OCI-M2 (cell line): ENCODE data around the gene FOXD3.
A peak's percentile ranks its signal among the peaks of the same experiment; 100 is the strongest.

Experiments used
- DNase-seq: peaks from one replicate; lab custom pipeline; 2025; ENCODE audit not compliant: unreplicated experiment; lab: John Stamatoyannopoulos, UW

Gene FOXD3

GRCh38 chr1:63359561-63359960, 37.2 kb downstream of the FOXD3 start:
- no peak for DNase-seq

DNA sequence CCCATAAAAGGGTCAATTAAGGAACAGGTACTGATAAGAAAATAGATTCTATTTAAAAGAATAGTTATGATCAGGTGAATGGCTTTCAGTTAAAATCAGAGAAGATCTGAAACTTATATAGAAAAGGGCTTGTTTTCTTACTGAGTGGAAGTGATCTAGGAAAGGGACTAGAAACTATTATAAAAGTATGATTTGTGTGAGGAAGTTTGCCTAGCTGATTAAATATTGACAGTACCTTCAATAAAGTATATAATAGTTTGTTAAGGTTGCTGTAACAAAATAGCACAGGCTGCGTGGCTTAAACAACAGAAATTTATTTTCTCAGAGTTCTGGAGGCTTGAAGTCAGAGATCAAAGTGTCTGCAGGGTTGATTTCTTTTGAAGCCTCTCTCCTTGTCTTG, 39.7 kb downstream of the FOXD3 start:
- DNase-seq, result no peak

DNA sequence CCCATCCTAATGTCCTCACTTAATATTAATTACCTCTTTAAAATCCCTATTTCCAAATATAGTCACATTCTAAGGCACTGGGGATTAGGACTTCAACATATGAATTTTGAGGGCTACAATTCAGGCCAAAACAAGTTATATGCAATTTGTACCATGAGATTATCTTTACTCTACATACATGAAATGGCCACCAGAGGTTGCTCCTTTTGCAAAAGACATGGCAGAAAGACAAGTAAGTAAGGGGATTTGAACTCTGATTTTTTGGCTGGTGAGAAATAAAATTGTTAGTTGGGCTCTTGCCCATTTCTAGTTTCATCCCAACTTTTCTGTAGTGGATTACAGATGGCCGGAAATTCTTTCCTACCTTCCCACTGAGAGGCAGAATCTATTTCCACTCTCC, 40.2 kb downstream of the FOXD3 start:
- no peak for DNase-seq

GRCh38 chr1:63363014-63363413, 40.6 kb downstream of the FOXD3 start:
- DNase-seq, result no peak

DNA sequence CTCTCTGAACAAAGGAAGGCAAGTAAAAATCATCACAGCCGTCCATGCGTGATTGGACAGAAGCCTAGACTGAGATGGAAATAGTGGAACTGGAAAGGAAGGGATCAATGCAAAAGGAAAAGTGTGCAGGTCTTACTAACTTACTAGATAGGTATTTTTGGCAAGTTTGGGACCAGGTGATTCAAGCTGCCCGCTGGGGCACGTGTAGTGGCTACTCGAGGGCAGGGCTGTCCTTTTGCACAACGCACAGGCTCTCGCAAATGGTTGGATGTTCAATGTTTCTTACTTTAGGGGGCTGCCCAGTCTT, 44.5 kb downstream of the FOXD3 start:
- no peak for DNase-seq

DNA sequence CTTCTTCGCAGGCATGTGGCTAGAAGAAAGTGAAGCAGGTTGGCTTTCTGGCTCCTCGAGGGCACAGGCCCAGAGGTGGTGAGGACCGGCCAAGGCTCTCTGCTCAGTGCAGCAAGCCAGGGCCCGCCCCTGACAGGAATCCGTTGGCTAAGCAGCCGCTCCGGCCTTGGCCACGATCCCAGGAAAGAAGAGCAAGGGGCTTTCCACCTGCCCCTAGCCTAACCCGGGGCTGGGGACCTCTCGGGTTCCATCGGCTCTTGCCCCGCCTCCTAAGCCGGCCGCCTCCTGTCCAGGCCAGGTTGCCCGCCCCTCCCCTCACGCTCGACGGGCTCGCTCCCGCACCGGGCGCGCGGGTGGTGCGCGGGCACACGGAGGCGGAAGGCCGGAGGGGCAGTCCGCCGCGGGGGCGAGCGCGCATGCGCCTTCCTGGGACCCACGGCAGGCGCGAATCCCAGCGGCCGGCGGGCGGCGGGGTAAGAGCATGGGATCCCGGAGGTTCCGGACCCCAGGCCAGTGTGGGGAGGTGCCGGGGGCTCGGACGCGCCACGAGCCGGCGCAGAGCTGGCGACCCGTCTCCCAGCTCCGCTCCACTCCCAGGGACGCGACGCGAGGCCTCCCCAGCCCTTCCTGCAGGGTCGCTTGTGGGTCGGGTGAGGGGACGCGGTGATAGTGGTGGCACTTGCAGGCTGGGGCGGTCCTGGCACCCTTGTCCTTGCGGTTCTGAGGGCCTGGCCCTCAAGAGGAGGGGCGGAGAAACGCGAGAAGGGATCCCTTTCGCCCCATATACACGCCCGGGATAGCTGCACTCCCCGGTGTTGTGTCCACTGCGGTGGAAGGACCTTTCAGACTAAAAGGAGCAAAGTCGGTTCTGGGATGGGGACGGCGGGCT, 45.1 kb downstream of the FOXD3 start, which contains the start of gene ALG6:
Gene ALG6, plus strand, starts transcription at position 413 of the 889 bp plus-strand sequence. CDS start 3,351 bp downstream, outside the sequence.
- DNase-seq, result peak; percentile 52

DNA sequence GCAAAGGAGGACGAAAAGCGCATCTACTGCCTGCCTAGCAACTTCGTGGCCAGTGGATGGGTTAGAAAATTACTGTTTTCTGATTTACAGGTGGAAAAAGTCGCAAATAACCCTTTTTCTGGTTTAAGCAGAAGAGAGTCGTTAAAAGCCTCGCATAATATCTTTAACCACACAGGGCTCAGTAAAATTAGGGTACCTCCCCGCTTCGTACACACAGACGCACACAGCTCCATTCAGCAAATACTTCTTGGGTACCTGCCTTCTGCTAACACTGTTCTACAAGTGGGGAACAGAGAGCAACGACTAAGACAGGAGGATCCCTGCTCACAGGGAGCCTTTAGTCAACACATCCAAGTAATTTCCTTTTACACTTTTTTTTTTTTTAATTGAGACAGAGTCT, 45.8 kb downstream of the FOXD3 start:
- no peak for DNase-seq
